HG02884 (cell line): Measurements from ENCODE around the gene RPS6KB1.
"Not testable (repeated sequence)": the region's sequence is repeated elsewhere in the genome, so short reads cannot be mapped to it uniquely, and the experiment has no call there.

Source experiments
- ATAC-seq: cut with Tn5 transposase; IDR thresholded peaks from one replicate; pipeline ENCODE4 v1.9.1; 2021; ENCODE audit warnings: mild to moderate bottlenecking, moderate library complexity; ENCODE audit not compliant: unreplicated experiment

RPS6KB1 gene

DNA sequence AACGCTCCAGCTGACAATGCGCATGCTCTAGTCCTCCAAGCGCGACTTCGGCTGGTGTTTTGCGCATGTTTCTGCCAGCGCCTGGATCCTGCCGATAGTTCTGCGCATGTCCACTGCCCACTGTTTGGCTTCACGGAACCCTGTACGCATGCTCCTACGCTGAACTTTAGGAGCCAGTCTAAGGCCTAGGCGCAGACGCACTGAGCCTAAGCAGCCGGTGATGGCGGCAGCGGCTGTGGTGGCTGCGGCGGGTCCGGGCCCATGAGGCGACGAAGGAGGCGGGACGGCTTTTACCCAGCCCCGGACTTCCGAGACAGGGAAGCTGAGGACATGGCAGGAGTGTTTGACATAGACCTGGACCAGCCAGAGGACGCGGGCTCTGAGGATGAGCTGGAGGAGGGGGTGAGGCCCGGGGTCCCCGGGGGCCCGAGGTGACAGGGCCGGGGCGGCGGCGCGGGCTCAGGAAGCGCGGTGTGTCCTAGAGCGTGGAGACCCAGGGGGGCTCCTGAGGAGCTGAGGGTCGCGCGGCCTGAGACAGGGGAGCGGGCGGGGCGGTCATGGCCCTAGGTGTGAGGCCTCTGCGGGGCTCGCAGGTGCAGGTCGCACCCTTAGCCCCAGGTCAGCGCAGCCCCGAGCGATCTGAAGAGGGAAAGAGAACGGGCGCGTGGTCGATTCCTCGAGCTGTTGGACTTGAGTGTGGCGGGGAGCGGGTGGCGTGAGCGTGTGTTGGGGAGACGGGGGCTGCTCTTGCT, at the start of gene RPS6KB1, which contains the start of gene TUBD1:
Gene RPS6KB1, plus strand, starts transcription at position 198 of the 752 bp plus-strand sequence. Its CDS starts 64 bp downstream, at position 262.
Gene TUBD1, minus strand, starts transcription at position 20 of the 752 bp plus-strand sequence. CDS start 1,941 bp downstream, outside the sequence.
- ATAC-seq, result peak; percentile 90

DNA sequence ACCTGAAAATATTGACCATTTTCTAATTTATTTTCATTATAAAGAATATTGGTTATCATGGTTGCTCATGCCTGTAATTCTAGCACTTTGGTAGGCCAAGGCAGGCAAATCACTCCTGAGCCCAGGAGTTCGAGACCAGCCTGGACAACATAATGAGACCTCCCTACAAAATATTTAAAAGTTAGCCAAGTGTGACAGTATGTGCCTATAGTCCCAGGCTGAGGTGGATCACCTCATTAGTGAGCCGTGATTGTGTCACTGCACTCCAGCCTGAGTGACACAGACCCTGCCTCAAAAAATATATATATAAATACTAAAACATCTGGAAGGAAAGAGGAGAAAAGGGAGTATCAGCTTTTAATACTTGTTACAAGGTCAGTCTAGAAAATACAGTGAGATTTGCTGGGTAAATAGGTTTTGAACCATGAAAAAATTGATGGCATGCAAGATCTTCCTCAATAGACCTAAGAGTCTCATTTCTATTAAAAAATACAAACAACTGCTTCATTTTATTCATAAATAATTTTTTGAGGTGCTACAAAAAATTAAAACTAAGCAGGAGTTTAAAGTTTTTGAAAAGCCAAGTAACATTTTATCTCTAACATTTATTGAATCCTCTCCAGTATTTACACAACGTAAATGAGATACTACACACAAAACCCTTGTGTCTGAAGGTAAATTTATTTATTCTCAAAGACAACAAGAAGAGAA, 47.9 kb upstream of the RPS6KB1 start:
- no peak for ATAC-seq

DNA sequence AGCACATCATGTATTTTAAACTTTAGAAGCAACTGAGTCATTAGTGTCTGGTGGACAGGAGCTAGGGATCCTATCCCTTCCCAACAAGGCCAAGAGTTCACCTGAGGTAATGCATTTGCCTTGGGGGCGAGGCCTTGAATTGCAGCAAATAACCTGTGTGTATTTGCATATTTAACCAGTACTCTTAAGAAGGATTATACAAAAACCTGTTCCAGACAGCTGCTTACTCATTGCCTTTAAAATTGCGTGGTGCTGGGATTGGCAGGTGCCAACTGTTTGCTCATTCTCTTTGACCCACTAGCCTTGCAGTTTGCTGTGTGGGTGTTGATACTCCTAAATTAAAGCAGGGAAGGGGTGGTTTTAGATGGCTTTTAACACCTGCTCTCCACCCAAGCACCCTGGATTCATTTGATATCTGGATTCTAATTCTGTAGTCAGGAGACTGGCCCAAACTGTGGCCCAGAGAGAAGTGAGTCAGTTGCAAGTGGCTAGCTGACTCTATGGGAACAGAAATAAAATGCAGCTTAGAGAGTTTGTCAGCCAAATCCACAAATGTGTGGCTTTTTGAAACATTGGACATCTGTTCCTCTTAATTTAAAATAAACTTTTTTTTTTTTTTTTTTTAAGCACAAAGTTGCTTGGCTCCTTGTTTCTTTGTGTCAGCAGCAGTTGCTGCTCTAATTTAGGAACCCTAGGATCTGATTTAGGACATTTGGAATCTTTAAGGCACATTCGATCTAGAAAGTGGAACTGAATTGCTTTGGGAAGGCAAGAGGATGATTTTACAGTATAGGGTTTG, 47.1 kb upstream of the RPS6KB1 start:
- ATAC-seq, result no peak

DNA sequence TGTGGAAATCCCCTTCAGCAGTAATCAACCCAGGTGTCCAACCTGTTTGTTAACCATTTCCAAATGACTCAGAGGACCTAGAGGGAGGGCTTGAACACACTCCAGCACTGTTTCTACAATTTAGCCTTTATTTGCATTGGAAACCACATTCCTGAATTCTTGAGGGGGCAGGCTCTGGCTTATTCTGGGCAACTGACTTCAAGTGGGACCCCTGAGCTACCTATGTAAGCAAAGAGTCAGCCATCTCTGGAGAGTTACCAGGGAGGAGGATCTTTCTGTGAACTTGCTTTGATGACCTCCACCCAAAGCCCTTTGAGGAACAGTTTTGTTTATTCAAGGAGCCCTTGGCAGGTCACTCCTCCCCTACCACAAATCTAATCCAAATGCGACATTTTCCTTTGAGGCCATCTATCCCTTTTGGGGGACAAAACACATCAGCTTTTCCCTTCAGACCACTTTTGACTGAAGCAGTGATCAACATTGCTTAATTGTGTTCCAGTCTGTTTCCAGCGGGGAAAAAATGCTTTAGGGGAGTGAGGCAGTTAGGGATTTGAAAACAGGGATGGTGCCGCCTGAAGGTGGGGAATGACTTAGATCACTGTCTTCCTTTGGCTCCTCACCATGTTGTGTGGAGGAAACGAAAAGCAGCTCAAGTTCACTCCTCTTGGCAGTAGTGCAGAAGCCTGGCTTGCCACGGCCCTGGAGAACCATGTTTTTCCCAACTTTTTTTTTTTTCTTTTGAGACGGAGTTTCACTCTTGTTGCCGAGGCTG, 46.3 kb upstream of the RPS6KB1 start:
- no peak for ATAC-seq

DNA sequence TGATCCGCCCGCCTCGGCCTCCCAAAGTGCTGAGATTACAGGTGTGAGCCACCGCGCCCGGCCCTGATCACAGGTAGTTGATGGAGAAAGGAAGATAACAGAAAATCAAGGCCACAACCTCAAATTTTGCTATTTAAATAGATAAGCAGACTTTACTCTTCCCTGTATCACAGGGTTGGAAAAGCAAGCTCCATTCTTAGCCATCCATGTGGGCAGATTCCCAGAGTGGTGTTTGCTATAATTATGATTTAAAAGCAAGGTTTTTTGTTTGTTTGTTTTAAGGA, 44.6 kb upstream of the RPS6KB1 start:
- no peak for ATAC-seq

DNA sequence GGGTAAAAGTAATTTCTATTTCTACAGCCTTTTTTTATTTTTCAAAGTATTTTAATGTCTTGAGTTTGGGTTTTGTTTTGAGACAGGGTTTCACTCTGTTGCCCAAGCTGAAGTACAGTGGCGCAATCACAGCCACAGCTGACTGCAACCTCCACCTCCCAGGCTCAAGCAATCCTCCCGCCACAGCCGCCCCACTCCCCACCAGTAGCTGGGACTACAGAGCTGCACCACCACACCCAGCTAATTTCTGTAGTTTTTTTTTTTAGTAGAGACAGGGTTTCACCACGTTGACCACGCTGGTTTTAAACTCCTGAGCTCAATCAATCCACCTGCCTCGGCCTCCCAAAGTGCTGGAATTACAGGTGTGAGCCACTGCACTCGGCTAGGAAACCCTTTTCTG, 44.1 kb upstream of the RPS6KB1 start:
- peak; percentile 49 for ATAC-seq

DNA sequence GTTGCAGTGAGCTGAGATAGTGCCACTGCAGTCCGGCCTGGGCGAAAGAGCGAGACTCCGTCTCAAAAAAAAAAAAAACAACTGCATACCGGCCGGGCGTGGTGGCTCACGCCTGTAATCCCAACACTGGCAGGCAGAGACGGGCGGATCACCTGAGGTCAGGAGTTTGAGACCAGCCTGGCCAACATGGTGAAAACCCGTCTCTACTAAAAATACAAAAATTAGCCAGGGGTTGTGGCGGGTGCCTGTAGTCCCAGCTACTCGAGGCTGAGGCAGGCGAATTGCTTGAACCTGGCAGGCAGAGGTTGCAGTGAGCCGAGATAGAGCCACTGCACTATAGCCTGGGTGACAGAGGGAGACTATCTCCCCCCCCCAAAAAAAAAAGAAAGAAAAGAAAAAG, 42.6 kb upstream of the RPS6KB1 start:
- not testable (repeated sequence) for ATAC-seq

DNA sequence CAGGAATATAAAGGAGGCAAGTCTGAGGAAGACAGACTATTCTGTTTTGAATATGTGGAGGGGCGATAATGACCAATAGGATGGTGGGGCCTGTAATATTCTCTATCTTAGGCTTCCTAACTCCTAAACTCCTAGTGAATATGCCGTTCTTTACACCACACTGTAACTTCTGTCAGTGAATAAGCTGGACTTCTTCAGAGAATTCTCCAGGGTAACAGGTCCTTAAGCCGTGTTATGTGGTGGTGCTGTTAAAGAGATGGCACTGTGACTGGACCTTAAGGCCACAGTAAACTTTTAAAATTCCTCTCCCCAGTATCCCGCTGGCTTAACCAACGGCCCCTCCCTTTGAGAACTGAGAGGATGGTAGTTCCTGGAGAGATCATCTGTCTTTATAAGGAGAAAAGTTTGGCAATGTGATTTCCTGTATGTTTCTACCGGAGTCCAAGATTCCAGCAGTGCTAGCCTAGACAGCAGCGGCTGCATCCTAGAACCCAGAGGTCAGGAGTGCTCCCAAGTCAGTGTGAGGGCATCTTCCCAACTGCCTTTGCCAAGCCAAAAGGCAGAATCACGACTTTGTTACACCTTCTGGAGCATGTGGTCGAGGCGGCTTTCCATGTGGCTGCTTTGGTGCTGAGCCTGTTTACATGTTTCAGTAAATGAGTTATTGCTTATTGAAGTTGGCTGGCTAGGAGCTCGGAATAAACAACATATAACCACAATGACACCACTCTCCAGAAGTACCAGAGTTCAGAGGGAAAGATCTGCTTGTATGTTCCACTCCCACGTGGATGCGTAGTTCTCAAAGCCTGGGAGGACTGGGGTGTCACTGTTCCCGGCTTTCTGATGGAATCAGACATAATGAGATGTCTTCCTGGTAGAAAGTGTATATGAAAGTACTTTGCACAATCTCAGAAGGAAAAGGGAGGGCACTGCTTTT, 41.2 kb upstream of the RPS6KB1 start:
- no peak for ATAC-seq

DNA sequence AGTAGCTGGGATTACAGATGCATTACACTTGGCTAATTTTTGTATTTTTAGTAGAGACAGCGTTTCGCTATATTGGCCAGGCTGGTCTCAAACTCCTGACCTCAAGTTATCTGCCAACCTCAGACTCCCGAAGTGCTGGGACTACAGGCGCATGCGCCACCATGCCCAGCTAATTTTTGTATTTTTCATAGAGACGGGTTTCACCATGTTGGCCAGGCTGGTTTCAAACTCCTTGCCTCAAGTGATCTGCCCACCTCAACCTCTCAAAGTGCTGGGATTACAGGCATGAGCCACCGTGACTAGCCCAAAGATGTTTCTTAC, 40.1 kb upstream of the RPS6KB1 start:
- ATAC-seq, result not testable (repeated sequence)

DNA sequence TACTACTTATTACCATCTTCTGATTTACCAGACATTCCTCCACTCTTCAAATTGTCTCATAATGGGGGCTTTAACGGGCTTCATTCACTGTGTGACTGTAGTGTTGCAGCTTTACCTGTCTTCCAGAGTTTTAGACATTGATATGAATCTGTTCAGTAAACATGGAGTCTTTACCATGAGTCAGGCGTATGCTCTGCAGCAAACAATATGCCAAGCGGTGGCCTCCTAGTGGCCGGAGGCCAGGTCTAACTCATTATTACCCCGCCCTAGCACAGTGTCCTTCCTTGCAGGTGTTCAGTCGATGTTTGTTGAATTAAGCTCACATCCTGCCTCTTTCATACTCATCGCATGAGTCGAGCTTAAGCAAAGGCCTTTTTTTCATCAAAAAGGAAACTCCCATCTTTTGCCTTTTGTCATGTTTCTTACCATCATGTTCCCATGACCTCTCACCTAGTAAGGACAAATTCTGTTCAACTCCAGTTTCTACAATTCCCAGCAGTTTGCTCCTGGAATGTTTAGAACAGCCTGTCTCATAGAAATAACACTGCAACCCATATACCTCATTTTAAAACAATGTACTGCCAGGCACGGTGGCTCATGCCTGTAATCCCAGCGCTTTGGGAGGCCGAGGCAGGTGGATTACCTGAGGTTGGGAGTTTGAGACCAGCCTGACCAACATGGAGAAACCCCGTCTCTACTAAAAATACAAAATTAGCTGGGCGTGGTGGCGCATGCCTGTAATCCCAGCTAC, 39.6 kb upstream of the RPS6KB1 start:
- ATAC-seq, result no peak

DNA sequence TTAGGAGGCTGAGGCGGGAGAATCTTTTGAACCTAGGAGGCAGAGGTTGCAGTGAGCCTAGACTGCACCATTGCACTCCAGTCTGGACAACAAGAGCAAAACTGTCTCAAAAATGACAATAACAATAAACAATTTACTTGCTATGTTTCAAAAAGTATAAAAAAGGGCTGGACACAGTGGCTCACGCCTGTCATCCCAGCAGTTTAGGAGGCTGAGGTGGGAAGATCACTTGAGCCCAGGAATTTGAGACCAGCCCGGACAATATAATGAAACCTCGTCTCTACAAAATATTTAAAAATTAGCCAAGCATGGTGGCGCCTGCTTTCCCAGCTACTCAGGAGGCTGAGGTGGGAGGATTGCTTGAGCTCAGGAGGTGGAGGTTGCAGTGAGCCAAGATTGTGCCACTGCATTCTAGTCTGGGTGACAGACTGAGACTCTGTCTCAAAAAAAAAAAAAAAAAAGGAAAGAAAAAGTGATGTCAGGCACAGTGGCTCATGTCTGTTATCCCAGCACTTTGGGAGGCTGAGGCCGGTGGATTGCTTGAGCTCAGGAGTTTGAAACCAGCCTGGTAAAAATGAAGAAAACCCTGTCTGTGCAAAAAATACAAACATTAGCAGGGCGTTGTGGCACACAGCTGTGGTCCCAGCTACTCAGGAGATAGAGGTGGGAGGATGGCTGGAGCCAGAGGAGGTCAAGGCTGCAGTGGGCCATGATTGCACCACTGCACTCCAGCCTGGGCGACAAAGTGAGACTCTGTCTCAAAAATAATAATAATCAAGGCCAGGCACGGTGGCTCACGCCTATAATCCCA, 38.8 kb upstream of the RPS6KB1 start:
- ATAC-seq, result not testable (repeated sequence)

DNA sequence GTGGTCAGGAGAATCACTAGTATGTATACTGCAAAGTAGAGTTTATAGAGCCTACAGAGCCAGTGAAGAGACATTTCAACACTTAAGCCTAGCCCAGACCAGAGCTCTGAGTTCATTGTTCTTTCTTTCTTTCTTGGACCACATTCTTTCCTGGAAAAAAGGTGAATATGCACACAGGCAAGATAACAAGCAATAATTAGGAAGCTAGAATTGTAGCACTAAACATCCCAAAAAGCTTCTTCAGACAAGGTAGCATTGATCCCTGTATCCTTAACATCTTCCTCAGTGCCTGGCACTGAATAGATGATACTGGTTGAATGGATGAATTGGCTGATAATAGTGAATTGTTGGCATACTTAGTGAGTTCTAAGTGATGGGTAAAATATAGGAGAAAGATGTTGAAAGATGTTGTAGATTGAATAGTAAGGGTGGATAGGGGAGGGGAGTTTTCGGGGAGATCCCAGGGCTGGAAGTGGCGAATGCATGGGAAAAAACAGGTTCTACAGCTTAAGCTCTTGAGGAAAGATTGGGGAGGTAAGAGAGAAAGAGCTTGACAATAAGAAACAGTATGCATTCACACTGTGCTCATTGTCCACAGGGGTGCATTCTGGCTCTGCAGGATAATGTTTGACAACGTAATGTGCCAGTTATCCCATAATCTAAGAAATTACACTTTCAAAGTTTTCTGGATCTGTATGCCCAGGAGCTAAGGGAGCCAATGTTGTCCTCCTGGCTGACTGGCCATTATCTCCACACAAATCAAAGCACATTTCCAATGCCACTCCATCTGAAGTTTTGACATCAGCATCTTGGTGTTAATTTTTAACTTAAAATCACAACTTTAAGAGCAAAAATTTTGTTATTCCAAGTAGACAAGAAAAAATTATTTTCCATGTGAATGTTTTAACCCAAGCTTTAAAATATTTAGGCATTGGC, 35.8 kb upstream of the RPS6KB1 start:
- ATAC-seq, result no peak

DNA sequence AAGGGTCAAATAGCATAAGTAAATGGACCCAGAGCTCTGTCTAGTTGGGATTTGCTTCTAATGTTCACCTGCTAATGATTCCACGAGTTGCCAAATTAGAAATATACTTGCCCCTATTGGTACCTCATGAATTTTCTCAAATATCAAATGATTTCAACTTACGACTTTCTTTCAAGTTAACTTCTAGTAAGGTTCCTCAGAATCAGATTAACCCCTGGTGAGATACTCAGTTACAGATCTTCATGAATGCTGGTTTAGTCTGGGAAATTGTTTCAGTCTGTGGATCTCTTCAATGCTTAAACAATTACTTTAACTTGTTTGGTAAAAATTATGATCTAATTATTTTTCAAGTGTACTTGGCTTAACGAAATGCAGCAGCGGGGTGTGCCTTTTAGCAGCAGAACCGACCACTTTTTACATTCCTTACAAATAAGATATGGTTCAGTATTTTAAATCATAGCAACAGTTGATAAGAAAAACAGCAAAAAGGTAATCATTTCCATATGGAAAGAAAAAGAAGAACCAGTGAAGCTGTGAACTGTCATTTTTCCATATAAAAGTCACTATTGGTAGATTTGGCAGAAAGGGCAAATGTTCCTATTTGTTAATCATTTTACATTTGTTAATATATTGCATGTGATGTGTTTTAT, 34.6 kb upstream of the RPS6KB1 start:
- no peak for ATAC-seq

DNA sequence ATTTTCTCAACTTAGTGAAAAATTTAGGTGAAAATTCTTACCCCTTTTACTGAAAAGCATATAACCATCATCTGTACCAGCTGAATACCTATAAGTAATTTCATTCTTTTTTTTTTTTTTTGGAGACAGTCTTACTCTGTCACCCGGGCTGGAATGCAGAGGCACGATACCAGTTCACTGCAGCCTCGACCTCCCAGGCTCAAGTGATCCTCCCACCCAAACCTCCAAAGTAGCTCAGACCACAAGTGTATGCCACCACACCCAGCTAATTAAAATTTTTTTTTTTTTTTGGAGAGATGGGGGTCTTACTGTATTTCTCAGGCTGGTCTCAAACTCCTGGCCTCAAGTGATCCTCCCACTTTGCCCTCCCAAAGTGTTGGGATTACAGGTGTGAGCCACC, 34.0 kb upstream of the RPS6KB1 start:
- no peak for ATAC-seq

DNA sequence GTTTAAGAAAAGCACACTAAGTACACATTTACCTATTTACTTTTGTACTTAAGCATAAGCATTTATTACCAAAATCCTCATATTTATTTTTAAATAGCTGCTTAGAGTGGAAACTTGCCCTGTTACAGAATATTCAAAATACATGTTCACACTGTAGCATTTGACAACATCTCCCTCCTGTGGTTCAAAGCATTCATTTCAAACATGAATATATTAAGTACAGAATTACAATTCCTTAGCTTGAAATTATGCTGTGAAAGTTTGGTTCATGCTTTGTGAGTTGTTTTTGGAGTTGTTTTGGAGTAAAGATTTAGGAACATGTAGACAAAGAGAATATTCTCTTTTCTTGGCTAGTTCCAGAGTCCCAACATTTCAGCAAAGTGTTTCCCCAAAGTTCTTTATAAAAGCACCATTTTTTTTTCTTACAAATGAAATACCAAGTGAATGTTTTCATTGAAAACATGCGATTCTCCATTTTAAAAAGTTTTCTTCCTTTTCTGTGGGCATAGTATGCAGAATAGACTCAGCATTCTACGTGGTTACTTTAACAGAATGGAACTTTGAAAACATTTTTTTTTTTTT, 33.4 kb upstream of the RPS6KB1 start:
- no peak for ATAC-seq

DNA sequence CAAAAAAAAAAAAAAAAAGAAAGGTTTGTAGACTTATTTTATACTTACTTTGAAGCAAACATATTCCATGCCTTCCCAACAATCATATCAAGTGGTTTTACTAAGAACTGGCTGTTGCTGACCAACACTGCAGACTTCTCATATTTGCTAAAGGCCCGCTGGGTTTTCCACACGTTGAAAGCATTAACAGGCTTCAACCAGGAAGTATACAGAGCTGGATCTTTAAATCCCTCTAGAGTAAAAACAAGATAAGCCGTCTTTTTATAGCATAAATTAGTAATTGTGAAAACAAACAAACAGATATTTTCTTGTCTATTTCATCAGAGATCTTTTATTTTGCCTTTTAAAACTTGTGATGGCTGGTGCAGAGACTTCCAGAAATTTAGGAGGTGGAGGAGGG, 29.3 kb upstream of the RPS6KB1 start:
- ATAC-seq, result no peak

DNA sequence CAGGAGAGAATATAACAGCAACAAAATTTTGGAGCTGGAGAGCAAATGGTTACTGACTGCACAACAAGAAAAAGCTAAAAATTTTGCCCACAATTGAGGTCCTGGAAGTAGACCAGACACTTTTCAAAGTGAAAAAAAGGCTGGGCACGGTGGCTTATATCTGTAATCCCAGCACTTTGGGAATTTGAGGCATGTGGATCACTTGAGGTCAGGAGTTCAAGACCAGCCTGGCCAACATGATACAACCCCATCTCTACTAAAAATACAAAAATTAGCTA, 23.0 kb upstream of the RPS6KB1 start:
- ATAC-seq, result no peak
